HG03460 (cell line): Measurements from ENCODE around the gene TTL.
"Not testable (repeated sequence)": the region's sequence is repeated elsewhere in the genome, so short reads cannot be mapped to it uniquely, and the experiment has no call there.

ENCODE experiments used
- ATAC-seq: cut with Tn5 transposase; IDR thresholded peaks from one replicate; pipeline ENCODE4 v1.9.1; 2021; ENCODE audit not compliant: unreplicated experiment

The TTL gene

GRCh38 chr2:112481528-112482233, at the start of gene TTL:
Gene TTL (plus strand): TSS chr2:112482156. CDS start chr2:112482345, 189 bp downstream.
- ATAC-seq: peak; percentile 60

- ATAC-seq: not testable (repeated sequence)
These were observed 49.6 kb upstream of the TTL start for GRCh38 chr2:112432390-112432734.

GRCh38 chr2:112432735-112433479, 49.0 kb upstream of the TTL start:
- ATAC-seq: peak; percentile 38

- ATAC-seq: peak; percentile 95
These were observed 48.5 kb upstream of the TTL start, which contains the start of gene RGPD8 for GRCh38 chr2:112433480-112433879. Gene RGPD8 (minus strand): TSS chr2:112433645. CDS start chr2:112433453, 192 bp downstream.

- ATAC-seq: no peak
These were observed 47.8 kb upstream of the TTL start for GRCh38 chr2:112433932-112434730.

- not testable (repeated sequence) for ATAC-seq
These were observed 46.9 kb upstream of the TTL start for GRCh38 chr2:112434890-112435715.

- not testable (repeated sequence) for ATAC-seq
These were observed 46.1 kb upstream of the TTL start for GRCh38 chr2:112435716-112436431.

GRCh38 chr2:112436993-112437392, 45.0 kb upstream of the TTL start:
- ATAC-seq: not testable (repeated sequence)

GRCh38 chr2:112437405-112437831, 44.5 kb upstream of the TTL start:
- not testable (repeated sequence) for ATAC-seq

- not testable (repeated sequence) for ATAC-seq
These were observed 43.2 kb upstream of the TTL start for GRCh38 chr2:112438603-112439261.

- ATAC-seq: not testable (repeated sequence)
These were observed 37.7 kb upstream of the TTL start for GRCh38 chr2:112444256-112444655.

GRCh38 chr2:112449854-112450253, 32.1 kb upstream of the TTL start:
- no peak for ATAC-seq

- no peak for ATAC-seq
These were observed 30.6 kb upstream of the TTL start for GRCh38 chr2:112451317-112451716.

- ATAC-seq: no peak
These were observed 27.4 kb upstream of the TTL start for GRCh38 chr2:112454586-112454985.

GRCh38 chr2:112459372-112459771, 22.6 kb upstream of the TTL start:
- ATAC-seq: no peak

GRCh38 chr2:112462178-112462577, 19.8 kb upstream of the TTL start:
- no peak for ATAC-seq

GRCh38 chr2:112463256-112463655, 18.7 kb upstream of the TTL start:
- ATAC-seq: no peak

GRCh38 chr2:112465382-112465781, 16.6 kb upstream of the TTL start:
- no peak for ATAC-seq

GRCh38 chr2:112472547-112473263, 9.3 kb upstream of the TTL start:
- ATAC-seq: no peak
